SK-N-SH (cell line): ENCODE results near the gene CACNG3. TPM values are rescaled to one million over a fixed set of nuclear protein-coding genes. Genes with fewer than 3 reads are reported as not detected.

Source experiments
- CTCF ChIA-PET: fragments of 300-600, 350-600 bp; formaldehyde crosslinking; extraction: SDS; loops from one replicate; lab custom pipeline; 2021; lab: Yijun Ruan, JAX
- POLR2A ChIA-PET: fragments of 350-600 bp; sonication (Branson Sonifier 250); formaldehyde crosslinking; extraction: SDS; loops from one replicate; lab custom pipeline; 2020; ENCODE audit warnings: antibody characterized with exemption, inconsistent platforms; lab: Yijun Ruan, JAX
- DNase-seq: peaks from one replicate; pipeline ENCODE4 v3.0.0; 2012
- H2AFZ ChIP-seq: fragments of 200-600 bp; sonication (generic); 2 replicates; pipeline ENCODE4 v1.8.1; 2016; ENCODE audit warnings: antibody characterized with exemption, mild to moderate bottlenecking, low read depth
- H3F3A ChIP-seq: fragments of 200-600 bp; sonication (generic); replicated peaks from 2 replicates; pipeline ENCODE3; 2016; ENCODE audit warnings: antibody characterized with exemption, mild to moderate bottlenecking; ENCODE audit not compliant: insufficient read depth
- H3K27ac ChIP-seq, 2 experiments: fragments of 200-500 bp in 1 of 2; fragments of 200-600 bp in 1 of 2; sonication (Bioruptor generic) in 1 of 2; sonication (generic), shearing (Covaris generic) in 1 of 2; 2 replicates each; pipeline versions ENCODE4 v1.5.1 to v1.6.1; 2014 to 2016; ENCODE audit warnings: low read depth in 2 of 2, inconsistent platforms in 1 of 2, low read length in 1 of 2, mild to moderate bottlenecking in 1 of 2, mixed read lengths in 1 of 2
- H3K27me3 ChIP-seq: fragments of 200-600 bp; sonication (generic), shearing (Covaris generic); 2 replicates; pipeline ENCODE4 v1.6.1; 2016; ENCODE audit warnings: mixed run types; ENCODE audit not compliant: insufficient read depth
- H3K36me3 ChIP-seq, 2 experiments: fragments of 200-500 bp in 1 of 2; fragments of 200-600 bp in 1 of 2; sonication (Bioruptor generic) in 1 of 2; sonication (generic) in 1 of 2; replicated peaks in 1 of 2; 2 replicates each; pipeline versions ENCODE3 to v1.5.1; 2014 to 2016; ENCODE audit warnings: low read length in 1 of 2, mild to moderate bottlenecking in 1 of 2; ENCODE audit not compliant: insufficient read depth in 2 of 2, control insufficient read depth in 1 of 2
- H3K4me1 ChIP-seq, 2 experiments: fragments of 200-500 bp in 1 of 2; fragments of 200-600 bp in 1 of 2; sonication (Bioruptor generic) in 1 of 2; sonication (generic), shearing (Covaris generic) in 1 of 2; 2 replicates each; pipeline versions ENCODE4 v1.5.1 to v1.6.1; 2014 to 2016; ENCODE audit warnings: low read depth in 1 of 2, low read length in 1 of 2, mixed run types in 1 of 2; ENCODE audit not compliant: insufficient read depth in 2 of 2, control insufficient read depth in 1 of 2
- H3K4me2 ChIP-seq: fragments of 200-600 bp; sonication (generic), shearing (Covaris generic); 2 replicates; pipeline ENCODE4 v1.6.1; 2017; ENCODE audit warnings: mixed run types
- H3K4me3 ChIP-seq, 2 experiments: fragments of 200-500 bp in 1 of 2; fragments of 200-600 bp in 1 of 2; sonication (Bioruptor generic) in 1 of 2; sonication (generic), shearing (Covaris generic) in 1 of 2; 2 replicates each; pipeline versions ENCODE4 v1.5.1 to v1.8.1; 2014 to 2016; ENCODE audit warnings: low read depth in 2 of 2, inconsistent platforms in 1 of 2, low read length in 1 of 2, mild to moderate bottlenecking in 1 of 2, mixed read lengths in 1 of 2, moderate library complexity in 1 of 2
- H3K79me2 ChIP-seq: fragments of 200-600 bp; sonication (generic); 2 replicates; pipeline ENCODE4 v1.8.1; 2017; ENCODE audit warnings: mild to moderate bottlenecking; ENCODE audit not compliant: insufficient read depth
- H3K9ac ChIP-seq: fragments of 200-600 bp; sonication (generic); 2 replicates; pipeline ENCODE4 v1.6.1; 2017; ENCODE audit warnings: mixed run types
- H3K9me2 ChIP-seq: fragments of 200-600 bp; sonication (generic); 2 replicates; pipeline ENCODE4 v1.6.1; 2017; ENCODE audit warnings: mixed run types
- H3K9me3 ChIP-seq: fragments of 200-600 bp; sonication (generic); 2 replicates; pipeline ENCODE4 v1.6.1; 2017; ENCODE audit warnings: mixed run types, mild to moderate bottlenecking, moderate library complexity
- H4K20me1 ChIP-seq: fragments of 200-600 bp; sonication (generic); 2 replicates; pipeline ENCODE4 v1.6.1; 2017; ENCODE audit warnings: mild to moderate bottlenecking, mixed run types; ENCODE audit not compliant: insufficient read depth
- CHD2 ChIP-seq: fragments of 150-350 bp; IDR thresholded peaks from 2 replicates; pipeline ENCODE4 v1.6.1; 2018; ENCODE audit warnings: low read length; ENCODE audit not compliant: partially characterized antibody
- FOXJ3 ChIP-seq: sonication (generic); formaldehyde crosslinking; IDR thresholded peaks from 2 replicates; pipeline ENCODE4 v1.5.1; 2020; ENCODE audit warnings: mild to moderate bottlenecking, missing genetic modification reagents
- FOXM1 ChIP-seq: IDR thresholded peaks from 2 replicates; pipeline ENCODE4 v1.4.0; 2012; ENCODE audit warnings: low read depth, mild to moderate bottlenecking
- IRF3 ChIP-seq: fragments of 150-350 bp; IDR thresholded peaks from 2 replicates; pipeline ENCODE4 v1.6.1; 2016; ENCODE audit warnings: mild to moderate bottlenecking, low read depth, low read length
- JUND ChIP-seq: IDR thresholded peaks from 2 replicates; pipeline ENCODE4 v1.4.0; 2012
- RAD21 ChIP-seq: IDR thresholded peaks from 2 replicates; pipeline ENCODE4 v1.6.1; 2012; ENCODE audit warnings: mild to moderate bottlenecking, low read length
- SMC3 ChIP-seq: IDR thresholded peaks from 2 replicates; pipeline ENCODE4 v1.6.1; 2012; ENCODE audit warnings: low read depth, low read length, improper control_type of control experiment
- TAF1 ChIP-seq: IDR thresholded peaks from 2 replicates; pipeline ENCODE4 v1.6.1; 2012; ENCODE audit warnings: low read depth, mild to moderate bottlenecking, low read length, moderate library complexity, borderline replicate concordance
- WGBS: methylation state at CpG from one replicate; pipeline ENCODE4 v1.1.6; 2017; ENCODE audit warnings: low lambda C conversion rate; 5-methylcytosine and 5-hydroxymethylcytosine counted together
- polyA plus RNA-seq, 3 experiments: library from polyadenylated mRNA; depleted of rRNA; stranded (reverse); fragments of >200 nt; gene quantifications; 2 replicates each; pipeline ENCODE4 v1.2.3, GENCODE V29; 2012
- TF ChIP-seq, protein P1 (sequence below): IDR thresholded peaks from 2 replicates; pipeline ENCODE4; 2012
- TF ChIP-seq, protein P2 (sequence below): fragments of 200-600 bp; sonication (generic); IDR thresholded peaks from 2 replicates; pipeline ENCODE4 v1.6.1; 2017; ENCODE audit warnings: antibody characterized with exemption, mild to moderate bottlenecking, moderate library complexity

Gene CACNG3
- polyA plus RNA-seq, 1 of the 3 experiments (the other 2 are of a cell fraction) = not detected

GRCh38 chr16:24253192-24253591 is 2.9 kb upstream of the CACNG3 start:
- no peak overlapping the region for H2AFZ ChIP-seq

GRCh38 chr16:24257958-24258357 is 1.8 kb downstream of the CACNG3 start:
- H2AFZ ChIP-seq = no peak overlapping the region
- ChIA-PET CTCF (interaction anchor here (1.1 to 10.5 kb wide), 2 partner anchors 214 to 240 kb away, joined by 3 to 223 read pairs; no protein-coding TSS in a partner anchor), POLR2A (no interaction called here)
- H3K9me3 ChIP-seq = no peaks in the 10 kb centered on the region
- no peak overlapping the region for H3K9ac ChIP-seq
- WGBS = 34% methylated on average over 5 of the region's 5 CpGs
- H3K79me2 ChIP-seq = no peaks in the 10 kb centered on the region
- no peak for TF ChIP-seq IRF3
- TF ChIP-seq FOXM1 = no peak
- no peak for TF ChIP-seq FOXJ3 (CRISPR knock-in tag)
- TF ChIP-seq, protein P1, sequence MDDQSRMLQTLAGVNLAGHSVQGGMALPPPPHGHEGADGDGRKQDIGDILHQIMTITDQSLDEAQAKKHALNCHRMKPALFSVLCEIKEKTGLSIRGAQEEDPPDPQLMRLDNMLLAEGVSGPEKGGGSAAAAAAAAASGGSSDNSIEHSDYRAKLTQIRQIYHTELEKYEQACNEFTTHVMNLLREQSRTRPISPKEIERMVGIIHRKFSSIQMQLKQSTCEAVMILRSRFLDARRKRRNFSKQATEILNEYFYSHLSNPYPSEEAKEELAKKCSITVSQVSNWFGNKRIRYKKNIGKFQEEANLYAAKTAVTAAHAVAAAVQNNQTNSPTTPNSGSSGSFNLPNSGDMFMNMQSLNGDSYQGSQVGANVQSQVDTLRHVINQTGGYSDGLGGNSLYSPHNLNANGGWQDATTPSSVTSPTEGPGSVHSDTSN = no peak
- no peak for DNase-seq
- no peaks in the 10 kb centered on the region for H3K9me2 ChIP-seq
- H3K27me3 ChIP-seq = no peaks in the 10 kb centered on the region
- H3K4me3 ChIP-seq = no peak overlapping the region
- no peaks in the 10 kb centered on the region for H3F3A ChIP-seq
- H3K36me3 ChIP-seq = no peaks in the 10 kb centered on the region
- no peaks in the 10 kb centered on the region for H4K20me1 ChIP-seq
- H3K27ac ChIP-seq = no peak overlapping the region
- H3K4me1 ChIP-seq = no peaks in the 10 kb centered on the region
- no peak overlapping the region for H3K4me2 ChIP-seq

More at GRCh38 chr16:24253192-24253591, 2.9 kb upstream of the CACNG3 start:
- DNase-seq = peak; percentile 68
- Histone ChIP-seq H3K79me2 (no peaks in the 10 kb centered on the region), H3K4me2 (no peak overlapping the region), H3K36me3 (no peaks in the 10 kb centered on the region), H3K9ac (no peak overlapping the region), H3K4me3 (no peak overlapping the region; a peak in 1 of 4 replicates), H3K27ac (no peak overlapping the region), H3K4me1 (no peaks in the 10 kb centered on the region), H3K9me3 (no peaks in the 10 kb centered on the region), H3K9me2 (no peaks in the 10 kb centered on the region), H3F3A (no peaks in the 10 kb centered on the region), H3K27me3 (no peaks in the 10 kb centered on the region), H4K20me1 (no peaks in the 10 kb centered on the region)
- ChIA-PET CTCF (interaction anchor here (0.6 to 10.5 kb wide), 68 partner anchors 8 to 952 kb away, joined by 3 to 223 read pairs (median 5); no protein-coding TSS in a partner anchor), POLR2A (no interaction called here)
- 10% methylated on average over 6 of the region's 7 CpGs for WGBS
- TF ChIP-seq CHD2 (no peak), IRF3 (no peak), RAD21 (peak; percentile 67), SMC3 (peak; percentile 63), JUND (no peak), TAF1 (no peak)
- TF ChIP-seq, protein P2, sequence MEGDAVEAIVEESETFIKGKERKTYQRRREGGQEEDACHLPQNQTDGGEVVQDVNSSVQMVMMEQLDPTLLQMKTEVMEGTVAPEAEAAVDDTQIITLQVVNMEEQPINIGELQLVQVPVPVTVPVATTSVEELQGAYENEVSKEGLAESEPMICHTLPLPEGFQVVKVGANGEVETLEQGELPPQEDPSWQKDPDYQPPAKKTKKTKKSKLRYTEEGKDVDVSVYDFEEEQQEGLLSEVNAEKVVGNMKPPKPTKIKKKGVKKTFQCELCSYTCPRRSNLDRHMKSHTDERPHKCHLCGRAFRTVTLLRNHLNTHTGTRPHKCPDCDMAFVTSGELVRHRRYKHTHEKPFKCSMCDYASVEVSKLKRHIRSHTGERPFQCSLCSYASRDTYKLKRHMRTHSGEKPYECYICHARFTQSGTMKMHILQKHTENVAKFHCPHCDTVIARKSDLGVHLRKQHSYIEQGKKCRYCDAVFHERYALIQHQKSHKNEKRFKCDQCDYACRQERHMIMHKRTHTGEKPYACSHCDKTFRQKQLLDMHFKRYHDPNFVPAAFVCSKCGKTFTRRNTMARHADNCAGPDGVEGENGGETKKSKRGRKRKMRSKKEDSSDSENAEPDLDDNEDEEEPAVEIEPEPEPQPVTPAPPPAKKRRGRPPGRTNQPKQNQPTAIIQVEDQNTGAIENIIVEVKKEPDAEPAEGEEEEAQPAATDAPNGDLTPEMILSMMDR = peak; percentile 66
